Measurements from ENCODE around the gene ABCC1.

Gene ABCC1

GRCh38 chr16:16183562-16183961 lies 234.1 kb downstream of the ABCC1 start:
- H3K4me3 ChIP-seq (ENCODE audit: insufficient read depth, low read length, poor library complexity, severe bottlenecking), result no peak overlapping the region
- H3K27ac ChIP-seq (ENCODE audit: low read depth, low read length), result no peak overlapping the region
- TF ChIP-seq EZH2phosphoT487 (conservative IDR thresholded peaks at IDR 0.05; ENCODE audit: low read length) (no peak), CTCF (IDR thresholded peaks at IDR 0.05; ENCODE audit: insufficient read depth, low read length, poor library complexity, severe bottlenecking) (peak; percentile 19)
- H3K9me3 ChIP-seq (ENCODE audit: insufficient read depth, low read length), result no peaks in the 10 kb centered on the region
- no peaks in the 10 kb centered on the region for H3K9me2 ChIP-seq (replicated peaks; ENCODE audit: insufficient read depth, low read length)
- H3K4me2 ChIP-seq (ENCODE audit: low read depth, low read length, poor library complexity, severe bottlenecking), result no peak overlapping the region
- H3K27me3 ChIP-seq (ENCODE audit: low read length), result no peaks in the 10 kb centered on the region
- no peaks in the 10 kb centered on the region for H4K20me1 ChIP-seq (ENCODE audit: low read depth, low read length)
- no peaks in the 10 kb centered on the region for H3K79me2 ChIP-seq (ENCODE audit: insufficient read depth, low read length)
- H3K36me3 ChIP-seq (ENCODE audit: low read length), result no peaks in the 10 kb centered on the region
- no peaks in the 10 kb centered on the region for H3F3A ChIP-seq (ENCODE audit: insufficient read depth)
- no peak overlapping the region for H2AFZ ChIP-seq (ENCODE audit: low read depth, low read length, severe bottlenecking)
- H3K9ac ChIP-seq (ENCODE audit: low read length), result no peak overlapping the region

DNA sequence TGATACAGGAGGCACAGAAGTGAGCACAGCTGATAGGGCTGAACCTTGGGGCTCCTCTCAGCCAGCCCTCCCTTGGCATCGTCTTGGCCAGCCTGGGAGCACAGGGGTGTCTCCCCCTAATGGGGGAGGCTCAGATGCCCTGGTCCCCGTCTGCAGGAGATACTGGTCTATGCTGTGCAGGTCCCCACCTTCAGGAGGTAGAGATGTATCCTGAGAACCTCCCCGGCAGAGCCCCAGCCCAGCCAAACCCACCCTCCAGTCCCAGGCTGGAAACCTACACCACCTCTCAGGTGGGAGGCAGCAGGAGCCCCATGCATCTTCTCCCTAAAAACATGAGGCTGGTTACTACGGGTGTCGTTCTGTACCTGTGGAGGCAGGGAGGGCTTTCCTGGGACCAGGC lies 235.2 kb downstream of the ABCC1 start:
- H3F3A ChIP-seq (ENCODE audit: insufficient read depth), result no peaks in the 10 kb centered on the region
- no peaks in the 10 kb centered on the region for H3K79me2 ChIP-seq (ENCODE audit: insufficient read depth, low read length)
- H3K9me2 ChIP-seq (replicated peaks; ENCODE audit: insufficient read depth, low read length), result no peaks in the 10 kb centered on the region
- TF ChIP-seq EZH2phosphoT487 (conservative IDR thresholded peaks at IDR 0.05; ENCODE audit: low read length) (no peak), CTCF (IDR thresholded peaks at IDR 0.05; ENCODE audit: insufficient read depth, low read length, poor library complexity, severe bottlenecking) (no peak)
- no peaks in the 10 kb centered on the region for H4K20me1 ChIP-seq (ENCODE audit: low read depth, low read length)
- H3K27ac ChIP-seq (ENCODE audit: low read depth, low read length), result no peak overlapping the region
- H3K4me3 ChIP-seq (ENCODE audit: insufficient read depth, low read length, poor library complexity, severe bottlenecking), result no peak overlapping the region
- no peak overlapping the region for H3K4me2 ChIP-seq (ENCODE audit: low read depth, low read length, poor library complexity, severe bottlenecking)
- no peaks in the 10 kb centered on the region for H3K36me3 ChIP-seq (ENCODE audit: low read length)
- H2AFZ ChIP-seq (ENCODE audit: low read depth, low read length, severe bottlenecking), result no peak overlapping the region
- H3K9ac ChIP-seq (ENCODE audit: low read length), result no peak overlapping the region
- no peaks in the 10 kb centered on the region for H3K9me3 ChIP-seq (ENCODE audit: insufficient read depth, low read length)
- H3K27me3 ChIP-seq (ENCODE audit: low read length), result no peaks in the 10 kb centered on the region

DNA sequence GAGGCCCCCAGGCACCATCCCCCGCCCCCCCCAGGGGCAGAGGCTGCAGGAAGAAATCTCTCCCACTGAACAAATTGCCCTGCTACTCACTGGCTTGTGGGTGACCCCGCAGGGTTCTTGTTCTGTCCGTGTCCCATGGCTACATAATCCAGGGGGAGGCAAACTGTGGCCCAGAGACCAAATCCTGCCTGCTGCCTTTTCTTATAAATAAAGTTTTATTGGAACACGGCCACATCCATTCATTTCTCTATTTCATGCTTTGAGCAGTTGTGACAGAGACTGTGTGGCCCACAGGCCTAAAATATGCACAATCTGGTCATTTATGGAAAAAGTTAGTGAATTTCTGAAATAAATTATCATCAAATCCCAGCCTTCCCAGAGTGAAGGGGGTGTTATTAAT lies 235.7 kb downstream of the ABCC1 start:
- H2AFZ ChIP-seq (ENCODE audit: low read depth, low read length, severe bottlenecking), result no peak overlapping the region
- H3K4me3 ChIP-seq (ENCODE audit: insufficient read depth, low read length, poor library complexity, severe bottlenecking), result no peak overlapping the region
- no peaks in the 10 kb centered on the region for H4K20me1 ChIP-seq (ENCODE audit: low read depth, low read length)
- no peaks in the 10 kb centered on the region for H3K9me2 ChIP-seq (replicated peaks; ENCODE audit: insufficient read depth, low read length)
- H3K36me3 ChIP-seq (ENCODE audit: low read length), result no peaks in the 10 kb centered on the region
- H3K9ac ChIP-seq (ENCODE audit: low read length), result no peak overlapping the region
- H3F3A ChIP-seq (ENCODE audit: insufficient read depth), result no peaks in the 10 kb centered on the region
- no peaks in the 10 kb centered on the region for H3K27me3 ChIP-seq (ENCODE audit: low read length)
- TF ChIP-seq EZH2phosphoT487 (conservative IDR thresholded peaks at IDR 0.05; ENCODE audit: low read length), result no peak
- no peaks in the 10 kb centered on the region for H3K9me3 ChIP-seq (ENCODE audit: insufficient read depth, low read length)
- H3K4me2 ChIP-seq (ENCODE audit: low read depth, low read length, poor library complexity, severe bottlenecking), result no peak overlapping the region
- no peaks in the 10 kb centered on the region for H3K79me2 ChIP-seq (ENCODE audit: insufficient read depth, low read length)
- no peak overlapping the region for H3K27ac ChIP-seq (ENCODE audit: low read depth, low read length)

- H3K9ac ChIP-seq (ENCODE audit: low read length), result no peak overlapping the region
- H3K36me3 ChIP-seq (ENCODE audit: low read length), result no peaks in the 10 kb centered on the region
- no peak overlapping the region for H3K27ac ChIP-seq (ENCODE audit: low read depth, low read length)
- no peak overlapping the region for H3K4me2 ChIP-seq (ENCODE audit: low read depth, low read length, poor library complexity, severe bottlenecking)
- no peaks in the 10 kb centered on the region for H3K79me2 ChIP-seq (ENCODE audit: insufficient read depth, low read length)
- H4K20me1 ChIP-seq (ENCODE audit: low read depth, low read length), result no peaks in the 10 kb centered on the region
- H2AFZ ChIP-seq (ENCODE audit: low read depth, low read length, severe bottlenecking), result no peak overlapping the region
- H3K4me3 ChIP-seq (ENCODE audit: insufficient read depth, low read length, poor library complexity, severe bottlenecking), result no peak overlapping the region
- H3K9me2 ChIP-seq (replicated peaks; ENCODE audit: insufficient read depth, low read length), result no peaks in the 10 kb centered on the region
- TF ChIP-seq EZH2phosphoT487 (conservative IDR thresholded peaks at IDR 0.05; ENCODE audit: low read length) (no peak), CTCF (IDR thresholded peaks at IDR 0.05; ENCODE audit: insufficient read depth, low read length, poor library complexity, severe bottlenecking) (no peak)
- no peaks in the 10 kb centered on the region for H3K9me3 ChIP-seq (ENCODE audit: insufficient read depth, low read length)
- no peaks in the 10 kb centered on the region for H3K27me3 ChIP-seq (ENCODE audit: low read length)
- no peaks in the 10 kb centered on the region for H3F3A ChIP-seq (ENCODE audit: insufficient read depth)
Observed at GRCh38 chr16:16186820-16187219, 237.4 kb downstream of the ABCC1 start.

Data from SU-DHL-6 (cell line).